ENCODE measurements around the gene MYL6. TPM values are rescaled to one million over a fixed set of nuclear protein-coding genes. Genes with fewer than 3 reads are reported as not detected.
"Not testable (repeated sequence)": the region's sequence is repeated elsewhere in the genome, so short reads cannot be mapped to it uniquely, and the experiment has no call there.

The MYL6 gene
- 4,832 and 5,659 TPM in 2 replicates for total RNA-seq (2014; rRNA removed; shearing (Covaris generic))

- Histone ChIP-seq H3K4me1 (replicated peaks) (peaks cover 30% of the 10 kb centered on the region), H3K4me3 (peak within 1 kb of the TSS; percentile 71), H3K27ac (peak within 1 kb of the TSS; percentile 84), H3K27me3 (replicated peaks) (no peaks in the 10 kb centered on the region), H3K36me3 (peaks cover 53% of the 10 kb centered on the region), H3K9me3 (replicated peaks) (no peaks in the 10 kb centered on the region; the same call in 1 of the 2 replicates)
- peak; percentile 86 to 98 for DNase-seq (ENCODE audit: low read depth in 1 of 2, low spot score in 2 of 2)
Observed at GRCh38 chr12:56158029-56158925, at the start of gene MYL6. Gene MYL6 (plus strand): TSS chr12:56158359. CDS start chr12:56158402, 43 bp downstream.

GRCh38 chr12:56110571-56110970 lies 47.6 kb upstream of the MYL6 start:
- H3K9me3 ChIP-seq (replicated peaks): no peaks in the 10 kb centered on the region
- no peak overlapping the region for H3K27ac ChIP-seq
- H3K27me3 ChIP-seq (replicated peaks): no peaks in the 10 kb centered on the region
- DNase-seq (ENCODE audit: low read depth in 1 of 2, low spot score in 2 of 2): no peak
- H3K4me1 ChIP-seq (replicated peaks): peaks cover 7% of the 10 kb centered on the region; the same call in 1 of the 2 replicates
- H3K4me3 ChIP-seq: no peak overlapping the region
- peaks cover 84% of the 10 kb centered on the region for H3K36me3 ChIP-seq

DNA sequence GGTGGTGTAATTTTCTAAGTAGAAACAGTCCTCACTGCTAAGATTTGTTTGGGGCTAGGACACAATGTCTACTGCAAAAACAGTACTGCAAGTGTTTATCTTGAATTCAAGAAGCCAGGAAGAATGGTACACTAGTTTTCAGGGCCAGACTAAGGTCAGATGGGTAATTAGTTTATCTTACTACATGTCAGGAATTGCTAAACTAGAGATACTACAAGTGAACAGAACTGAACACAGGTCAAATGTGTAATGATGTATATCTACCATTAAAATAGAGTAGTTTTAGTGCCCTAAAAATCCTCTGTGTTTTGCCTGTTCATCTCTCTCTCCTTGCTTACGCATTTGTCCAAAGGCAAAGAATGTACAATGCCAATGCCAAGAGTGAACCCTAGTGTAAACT lies 44.1 kb upstream of the MYL6 start:
- DNase-seq (ENCODE audit: low read depth in 1 of 2, low spot score in 2 of 2): no peak
- H3K27ac ChIP-seq: no peak overlapping the region
- H3K4me3 ChIP-seq: no peak overlapping the region
- peaks cover 11% of the 10 kb centered on the region for H3K4me1 ChIP-seq (replicated peaks)
- H3K9me3 ChIP-seq (replicated peaks): no peaks in the 10 kb centered on the region
- H3K36me3 ChIP-seq: peaks cover 66% of the 10 kb centered on the region
- H3K27me3 ChIP-seq (replicated peaks): no peaks in the 10 kb centered on the region

DNA sequence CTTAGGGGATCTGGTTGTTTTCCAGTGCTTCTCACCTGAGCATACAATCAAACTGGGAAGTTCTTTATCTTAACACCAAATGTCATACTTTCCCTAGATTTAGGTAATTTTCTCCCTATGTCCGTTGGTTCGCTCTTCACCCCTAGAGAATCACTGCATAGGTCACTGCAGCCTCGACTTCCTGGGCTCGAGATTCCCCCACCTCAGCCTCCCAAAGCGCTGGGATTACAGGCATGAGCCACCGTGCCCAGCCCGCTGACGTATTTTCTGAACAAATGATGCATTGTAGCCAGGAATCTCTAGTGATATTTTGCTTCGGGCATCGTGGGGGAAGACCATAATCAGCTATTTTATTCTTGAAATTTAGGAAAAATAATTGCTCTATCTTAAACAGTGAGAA lies 42.8 kb upstream of the MYL6 start:
- Histone ChIP-seq H3K36me3 (peaks cover 60% of the 10 kb centered on the region), H3K27me3 (replicated peaks) (no peaks in the 10 kb centered on the region), H3K4me1 (replicated peaks) (peaks cover 20% of the 10 kb centered on the region), H3K9me3 (replicated peaks) (no peaks in the 10 kb centered on the region), H3K4me3 (no peak overlapping the region), H3K27ac (no peak overlapping the region; the same call in 1 of the 2 replicates)
- no peak for DNase-seq (ENCODE audit: low read depth in 1 of 2, low spot score in 2 of 2)

GRCh38 chr12:56116267-56117081 lies 41.7 kb upstream of the MYL6 start, which contains the start of gene RPL41:
Gene RPL41 (plus strand): TSS chr12:56116633.
- Histone ChIP-seq H3K27me3 (replicated peaks) (no peaks in the 10 kb centered on the region), H3K4me1 (replicated peaks) (peaks cover 20% of the 10 kb centered on the region), H3K36me3 (peaks cover 60% of the 10 kb centered on the region), H3K27ac (peak within 1 kb of the TSS; percentile 83), H3K4me3 (peak within 1 kb of the TSS; percentile 73), H3K9me3 (replicated peaks) (no peaks in the 10 kb centered on the region)
- DNase-seq (ENCODE audit: low read depth in 1 of 2, low spot score in 2 of 2): peak; percentile 91 to 98

DNA sequence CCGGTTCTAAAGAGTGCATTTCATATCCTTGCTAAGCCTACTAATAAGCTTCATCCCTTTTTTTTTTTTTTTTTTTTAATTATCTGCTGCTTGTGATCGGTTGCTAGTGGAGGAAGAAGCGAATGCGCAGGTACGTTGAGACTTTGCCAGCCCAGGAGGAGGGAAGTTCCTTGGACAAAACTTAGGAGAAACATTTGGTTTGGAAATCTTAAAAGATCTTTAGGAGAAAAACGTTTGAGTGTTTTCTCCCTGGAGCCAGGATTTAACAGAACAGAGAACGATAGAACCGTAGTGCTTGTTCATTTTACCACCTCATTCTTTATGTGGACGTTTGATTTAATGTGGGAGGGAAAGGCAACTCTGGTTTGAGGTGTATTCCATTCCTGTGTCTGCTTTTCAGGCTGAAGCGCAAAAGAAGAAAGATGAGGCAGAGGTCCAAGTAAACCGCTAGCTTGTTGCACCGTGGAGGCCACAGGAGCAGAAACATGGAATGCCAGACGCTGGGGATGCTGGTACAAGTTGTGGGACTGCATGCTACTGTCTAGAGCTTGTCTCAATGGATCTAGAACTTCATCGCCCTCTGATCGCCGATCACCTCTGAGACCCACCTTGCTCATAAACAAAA lies 41.0 kb upstream of the MYL6 start:
- peak overlapping the region; percentile 73 for H3K4me3 ChIP-seq
- H3K9me3 ChIP-seq (replicated peaks); H3K27me3 ChIP-seq (replicated peaks); DNase-seq (ENCODE audit: low read depth in 1 of 2, low spot score in 2 of 2): not testable (repeated sequence)
- H3K27ac ChIP-seq: peak overlapping the region; percentile 83
- peaks cover 54% of the 10 kb centered on the region for H3K36me3 ChIP-seq
- H3K4me1 ChIP-seq (replicated peaks): peaks cover 20% of the 10 kb centered on the region

DNA sequence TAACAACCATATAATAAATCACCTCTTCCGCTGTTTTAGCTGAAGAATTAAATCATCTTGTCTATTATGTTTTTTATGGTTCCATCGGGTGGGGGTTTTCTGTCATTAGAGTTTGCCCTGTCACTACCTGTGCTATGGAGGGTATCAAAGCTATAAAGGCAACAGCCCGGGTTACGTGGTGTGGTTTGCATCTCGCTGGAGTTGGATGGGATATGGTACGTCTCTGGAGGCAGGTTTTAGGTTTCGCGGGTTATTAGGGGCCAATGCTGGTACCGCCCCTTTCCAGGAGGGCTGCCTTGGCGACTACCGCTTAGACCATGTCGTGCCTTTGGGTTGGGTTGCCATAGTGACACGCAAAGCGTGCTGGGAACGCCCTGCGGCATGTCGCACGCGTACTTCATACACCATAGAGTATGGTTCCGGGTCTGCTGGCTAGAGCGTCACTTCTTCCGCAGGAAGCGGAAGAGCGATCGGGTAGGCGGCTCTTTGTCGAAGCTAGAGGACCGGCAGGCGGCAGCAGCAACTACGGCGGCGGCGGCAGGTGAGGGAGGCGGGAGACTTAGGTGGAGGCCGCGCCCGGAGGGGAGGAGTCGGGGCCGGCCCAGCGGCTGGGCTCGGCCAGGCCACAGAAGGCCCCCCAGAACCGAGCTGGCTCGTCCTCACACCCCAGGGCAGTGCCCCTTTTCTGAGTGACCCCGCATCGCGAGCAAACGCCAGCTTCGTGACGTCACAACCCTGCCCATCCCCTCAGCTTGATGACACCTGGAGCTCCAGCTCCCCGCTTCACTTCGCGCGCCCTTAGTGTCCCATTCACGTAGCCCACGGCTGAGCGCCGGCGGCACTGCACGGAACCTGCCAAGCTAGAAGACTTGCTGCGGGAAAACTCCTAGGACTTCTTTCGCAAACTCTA lies 40.1 kb upstream of the MYL6 start, which contains the start of gene ZC3H10:
Gene ZC3H10 (plus strand): TSS at position 489 of the 910 bp plus-strand sequence. CDS start 2,297 bp downstream, outside the sequence.
- DNase-seq (ENCODE audit: low read depth in 1 of 2, low spot score in 2 of 2): peak; percentile 98 to 99
- H3K4me1 ChIP-seq (replicated peaks): peaks cover 20% of the 10 kb centered on the region
- peak within 1 kb of the TSS; percentile 73 for H3K4me3 ChIP-seq
- no peaks in the 10 kb centered on the region for H3K27me3 ChIP-seq (replicated peaks)
- peaks cover 48% of the 10 kb centered on the region for H3K36me3 ChIP-seq
- no peaks in the 10 kb centered on the region for H3K9me3 ChIP-seq (replicated peaks)
- H3K27ac ChIP-seq: peak within 1 kb of the TSS; percentile 83

- H3K4me1 ChIP-seq (replicated peaks): peaks cover 20% of the 10 kb centered on the region
- DNase-seq (ENCODE audit: low read depth in 1 of 2, low spot score in 2 of 2): no peak
- H3K9me3 ChIP-seq (replicated peaks): no peaks in the 10 kb centered on the region
- peak overlapping the region; percentile 73 for H3K4me3 ChIP-seq
- peaks cover 42% of the 10 kb centered on the region for H3K36me3 ChIP-seq
- peak overlapping the region; percentile 42 for H3K27ac ChIP-seq
- no peaks in the 10 kb centered on the region for H3K27me3 ChIP-seq (replicated peaks)
Observed at GRCh38 chr12:56118688-56119357, 39.3 kb upstream of the MYL6 start.

DNA sequence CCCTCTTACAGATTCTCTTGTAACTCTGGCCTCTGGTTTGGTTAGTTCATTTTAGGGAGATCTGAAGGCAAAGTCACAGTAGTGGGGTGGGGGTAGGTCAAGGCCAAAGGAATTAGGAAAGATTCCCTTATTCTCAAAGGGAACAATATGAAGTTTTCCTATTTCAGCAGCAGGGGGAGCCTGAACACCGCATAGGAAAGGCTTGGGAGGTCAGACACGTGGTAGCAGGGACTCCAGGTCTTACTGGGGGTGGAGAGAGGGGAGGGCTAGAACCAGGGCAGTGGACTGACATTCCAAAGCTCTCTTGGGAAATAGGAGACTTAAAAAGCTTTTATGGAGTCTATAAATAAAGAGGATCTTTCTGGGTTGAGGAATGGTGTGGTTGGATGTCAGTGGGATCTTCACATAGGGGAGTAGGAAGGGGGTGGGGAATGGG lies 38.8 kb upstream of the MYL6 start:
- DNase-seq (ENCODE audit: low read depth in 1 of 2, low spot score in 2 of 2): peak; percentile 72 to 91
- no peak overlapping the region for H3K27ac ChIP-seq
- no peaks in the 10 kb centered on the region for H3K9me3 ChIP-seq (replicated peaks)
- H3K4me1 ChIP-seq (replicated peaks): peaks cover 20% of the 10 kb centered on the region
- H3K4me3 ChIP-seq: peak overlapping the region; percentile 73
- H3K36me3 ChIP-seq: peaks cover 37% of the 10 kb centered on the region
- H3K27me3 ChIP-seq (replicated peaks): no peaks in the 10 kb centered on the region

GRCh38 chr12:56120158-56120846 lies 37.9 kb upstream of the MYL6 start:
- Histone ChIP-seq H3K9me3 (replicated peaks) (no peaks in the 10 kb centered on the region), H3K27ac (no peak overlapping the region), H3K36me3 (peaks cover 33% of the 10 kb centered on the region), H3K4me1 (replicated peaks) (peaks cover 20% of the 10 kb centered on the region), H3K4me3 (no peak overlapping the region), H3K27me3 (replicated peaks) (no peaks in the 10 kb centered on the region)
- no peak for DNase-seq (ENCODE audit: low read depth in 1 of 2, low spot score in 2 of 2)

GRCh38 chr12:56121204-56121870 lies 36.8 kb upstream of the MYL6 start:
- Histone ChIP-seq H3K27ac (no peak overlapping the region), H3K4me1 (replicated peaks) (peaks cover 26% of the 10 kb centered on the region), H3K9me3 (replicated peaks) (no peaks in the 10 kb centered on the region), H3K4me3 (no peak overlapping the region), H3K36me3 (peaks cover 32% of the 10 kb centered on the region), H3K27me3 (replicated peaks) (no peaks in the 10 kb centered on the region)
- DNase-seq (ENCODE audit: low read depth in 1 of 2, low spot score in 2 of 2): no peak

Measured in SJSA1 (cell line).